ENCODE measurements around the gene AUTS2.

The AUTS2 gene

GRCh38 chr7:69942573-69942972 is 344.3 kb downstream of the AUTS2 start:
- H3K4me1 Mint-ChIP-seq = peaks cover 12% of the 10 kb centered on the region

GRCh38 chr7:69946901-69947300 is 348.6 kb downstream of the AUTS2 start:
- Mint-ChIP-seq H3K9me3 (no peaks in the 10 kb centered on the region), H3K4me1 (no peaks in the 10 kb centered on the region), H3K36me3 (ENCODE audit: insufficient read depth) (no peaks in the 10 kb centered on the region), H3K27me3 (no peaks in the 10 kb centered on the region), H3K4me3 (no peak overlapping the region), H3K27ac (ENCODE audit: low read depth) (no peak overlapping the region)
- ATAC-seq (replicated peaks; ENCODE audit: extremely low read depth, poor library complexity, severe bottlenecking) (no peak), DNase-seq (ENCODE audit: low spot score in 2 of 2) (no peak)

More at GRCh38 chr7:69942573-69942972, 344.3 kb downstream of the AUTS2 start:
- Mint-ChIP-seq H3K27me3 (no peaks in the 10 kb centered on the region), H3K9me3 (no peaks in the 10 kb centered on the region), H3K4me3 (no peak overlapping the region), H3K27ac (ENCODE audit: low read depth) (no peak overlapping the region), H3K36me3 (ENCODE audit: insufficient read depth) (no peaks in the 10 kb centered on the region)
- ATAC-seq (replicated peaks; ENCODE audit: extremely low read depth, poor library complexity, severe bottlenecking) (no peak), DNase-seq (ENCODE audit: low spot score in 2 of 2) (no peak)

DNA sequence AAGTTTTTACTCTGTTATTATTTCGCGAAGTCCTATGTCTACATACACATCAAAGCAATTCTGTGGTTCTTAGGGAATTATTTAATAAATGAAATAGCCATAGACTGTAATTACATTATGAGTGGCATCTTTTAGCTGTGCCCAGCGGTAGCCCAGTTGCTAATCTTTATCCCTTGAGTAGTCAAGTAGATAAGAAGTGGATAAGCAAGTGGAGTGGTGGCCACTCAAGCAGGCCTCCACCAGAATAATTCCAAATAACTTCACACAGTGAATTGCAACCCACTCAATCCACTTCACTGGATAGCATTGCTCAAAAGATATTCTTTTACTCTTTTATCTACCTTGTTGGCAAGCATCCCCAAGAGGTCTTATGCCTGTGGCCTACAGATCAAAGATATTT is 349.7 kb downstream of the AUTS2 start:
- H3K9me3 Mint-ChIP-seq = no peaks in the 10 kb centered on the region
- H3K27ac Mint-ChIP-seq (ENCODE audit: low read depth) = no peak overlapping the region
- no peak for ATAC-seq (replicated peaks; ENCODE audit: extremely low read depth, poor library complexity, severe bottlenecking)
- no peaks in the 10 kb centered on the region for H3K27me3 Mint-ChIP-seq
- H3K4me3 Mint-ChIP-seq = no peak overlapping the region
- no peaks in the 10 kb centered on the region for H3K36me3 Mint-ChIP-seq (ENCODE audit: insufficient read depth)
- no peaks in the 10 kb centered on the region for H3K4me1 Mint-ChIP-seq
- no peak for DNase-seq (ENCODE audit: low spot score in 2 of 2)

DNA sequence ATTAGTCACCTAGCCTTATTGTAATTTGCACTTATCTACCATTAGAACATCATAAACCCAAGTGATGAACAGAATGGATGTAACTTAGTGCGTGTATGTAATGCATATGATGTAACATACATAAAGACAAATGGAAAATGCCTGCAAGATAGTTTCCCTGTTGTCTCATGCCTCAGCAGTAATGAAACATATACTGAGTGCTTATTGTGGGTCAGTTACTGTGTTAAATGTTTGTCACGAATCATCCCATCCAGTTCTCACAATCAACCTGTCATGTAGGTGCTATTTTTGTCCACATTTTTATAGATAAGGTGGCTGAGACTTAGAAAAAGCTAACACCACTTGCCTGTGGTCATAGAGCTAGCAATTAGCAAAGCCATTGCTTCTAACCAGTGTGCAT is 350.8 kb downstream of the AUTS2 start:
- H3K4me1 Mint-ChIP-seq = no peaks in the 10 kb centered on the region
- no peak for DNase-seq (ENCODE audit: low spot score in 2 of 2)
- no peak for ATAC-seq (replicated peaks; ENCODE audit: extremely low read depth, poor library complexity, severe bottlenecking)
- no peaks in the 10 kb centered on the region for H3K9me3 Mint-ChIP-seq
- H3K4me3 Mint-ChIP-seq = no peak overlapping the region
- H3K27ac Mint-ChIP-seq (ENCODE audit: low read depth) = no peak overlapping the region
- H3K27me3 Mint-ChIP-seq = no peaks in the 10 kb centered on the region
- H3K36me3 Mint-ChIP-seq (ENCODE audit: insufficient read depth) = no peaks in the 10 kb centered on the region

GRCh38 chr7:69951458-69951857 is 353.2 kb downstream of the AUTS2 start:
- H3K9me3 Mint-ChIP-seq = no peaks in the 10 kb centered on the region
- H3K27me3 Mint-ChIP-seq = no peaks in the 10 kb centered on the region
- H3K4me1 Mint-ChIP-seq = no peaks in the 10 kb centered on the region
- H3K4me3 Mint-ChIP-seq = no peak overlapping the region
- H3K36me3 Mint-ChIP-seq (ENCODE audit: insufficient read depth) = no peaks in the 10 kb centered on the region
- DNase-seq (ENCODE audit: low spot score in 2 of 2) (no peak), ATAC-seq (replicated peaks; ENCODE audit: extremely low read depth, poor library complexity, severe bottlenecking) (no peak)
- H3K27ac Mint-ChIP-seq (ENCODE audit: low read depth) = no peak overlapping the region

DNA sequence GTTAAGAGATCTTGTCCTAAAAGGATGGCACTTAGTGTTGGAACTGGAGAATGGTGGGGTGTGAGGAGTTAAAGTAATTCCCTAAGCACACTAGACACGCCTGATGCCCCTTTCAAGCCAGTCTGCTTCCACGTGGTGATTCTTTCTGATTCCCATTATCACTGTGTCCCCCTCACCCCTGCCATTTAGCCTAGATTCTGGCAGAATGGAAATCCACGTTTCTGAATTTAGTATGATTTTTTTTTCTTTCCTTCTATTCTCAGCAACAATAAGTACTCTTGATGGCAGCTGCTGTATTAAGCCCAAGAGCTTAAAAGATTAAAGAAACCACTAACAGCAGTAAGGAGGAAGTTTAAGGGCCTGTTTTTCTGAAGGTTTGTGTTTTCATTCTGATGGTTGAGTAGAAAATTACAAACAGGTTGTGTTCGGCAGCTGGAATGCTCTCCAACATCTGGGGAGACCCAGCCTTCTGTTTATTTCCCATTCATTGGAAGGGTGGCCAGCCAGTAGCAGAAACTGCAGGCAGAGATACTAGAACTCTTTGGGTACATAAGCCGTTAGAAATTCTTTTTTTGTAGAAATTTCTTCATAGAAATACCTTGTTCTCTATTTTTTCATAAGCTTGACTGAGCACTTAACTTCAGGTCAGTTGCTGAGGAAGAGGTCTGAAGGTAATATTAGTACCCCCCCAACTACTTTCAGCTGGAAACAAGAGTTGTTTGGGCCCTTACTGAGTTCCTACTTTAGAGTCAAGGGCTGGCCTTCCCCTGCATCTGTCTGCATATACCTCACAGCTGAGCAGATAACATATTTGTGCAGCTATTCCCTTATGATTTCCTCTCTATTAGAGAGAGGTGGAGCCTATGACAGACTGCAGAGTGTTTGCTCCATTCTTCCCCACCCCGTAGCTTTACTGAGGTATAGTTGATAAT is 355.1 kb downstream of the AUTS2 start:
- Mint-ChIP-seq H3K27me3 (no peaks in the 10 kb centered on the region), H3K36me3 (ENCODE audit: insufficient read depth) (no peaks in the 10 kb centered on the region), H3K4me3 (no peak overlapping the region), H3K9me3 (no peaks in the 10 kb centered on the region), H3K27ac (ENCODE audit: low read depth) (no peak overlapping the region), H3K4me1 (no peaks in the 10 kb centered on the region)
- DNase-seq (ENCODE audit: low spot score in 2 of 2) = no peak
- ATAC-seq (replicated peaks; ENCODE audit: extremely low read depth, poor library complexity, severe bottlenecking) = no peak

- H3K36me3 Mint-ChIP-seq (ENCODE audit: insufficient read depth) = no peaks in the 10 kb centered on the region
- H3K9me3 Mint-ChIP-seq = no peaks in the 10 kb centered on the region
- H3K4me1 Mint-ChIP-seq = no peaks in the 10 kb centered on the region
- DNase-seq (ENCODE audit: low spot score in 2 of 2) (no peak), ATAC-seq (replicated peaks; ENCODE audit: extremely low read depth, poor library complexity, severe bottlenecking) (no peak)
- H3K27ac Mint-ChIP-seq (ENCODE audit: low read depth) = no peak overlapping the region
- H3K4me3 Mint-ChIP-seq = no peak overlapping the region
- H3K27me3 Mint-ChIP-seq = no peaks in the 10 kb centered on the region
Measured at GRCh38 chr7:69956541-69956940, 358.3 kb downstream of the AUTS2 start.

- peaks cover 5% of the 10 kb centered on the region for H3K4me1 Mint-ChIP-seq
- no peaks in the 10 kb centered on the region for H3K27me3 Mint-ChIP-seq
- DNase-seq (ENCODE audit: low spot score in 2 of 2) (no peak), ATAC-seq (replicated peaks; ENCODE audit: extremely low read depth, poor library complexity, severe bottlenecking) (no peak)
- no peaks in the 10 kb centered on the region for H3K9me3 Mint-ChIP-seq
- no peak overlapping the region for H3K4me3 Mint-ChIP-seq
- H3K27ac Mint-ChIP-seq (ENCODE audit: low read depth) = no peak overlapping the region
- H3K36me3 Mint-ChIP-seq (ENCODE audit: insufficient read depth) = no peaks in the 10 kb centered on the region
Measured at GRCh38 chr7:69957661-69958060, 359.4 kb downstream of the AUTS2 start.

GRCh38 chr7:69959789-69960499 is 361.7 kb downstream of the AUTS2 start:
- Mint-ChIP-seq H3K4me1 (peaks cover 8% of the 10 kb centered on the region), H3K27ac (ENCODE audit: low read depth) (no peak overlapping the region), H3K4me3 (no peak overlapping the region), H3K36me3 (ENCODE audit: insufficient read depth) (no peaks in the 10 kb centered on the region), H3K27me3 (peaks cover 6% of the 10 kb centered on the region), H3K9me3 (no peaks in the 10 kb centered on the region)
- ATAC-seq (replicated peaks; ENCODE audit: extremely low read depth, poor library complexity, severe bottlenecking) (no peak), DNase-seq (ENCODE audit: low spot score in 2 of 2) (no peak)

GRCh38 chr7:69961436-69961835 is 363.2 kb downstream of the AUTS2 start:
- ATAC-seq (replicated peaks; ENCODE audit: extremely low read depth, poor library complexity, severe bottlenecking) (no peak), DNase-seq (ENCODE audit: low spot score in 2 of 2) (no peak)
- Mint-ChIP-seq H3K36me3 (ENCODE audit: insufficient read depth) (no peaks in the 10 kb centered on the region), H3K27me3 (peaks cover 16% of the 10 kb centered on the region), H3K4me3 (no peak overlapping the region), H3K27ac (ENCODE audit: low read depth) (no peak overlapping the region), H3K9me3 (no peaks in the 10 kb centered on the region), H3K4me1 (peaks cover 8% of the 10 kb centered on the region)

GRCh38 chr7:69962186-69963065 is 364.2 kb downstream of the AUTS2 start:
- ATAC-seq (replicated peaks; ENCODE audit: extremely low read depth, poor library complexity, severe bottlenecking) (no peak), DNase-seq (ENCODE audit: low spot score in 2 of 2) (no peak)
- Mint-ChIP-seq H3K27me3 (peaks cover 25% of the 10 kb centered on the region), H3K27ac (ENCODE audit: low read depth) (no peak overlapping the region), H3K36me3 (ENCODE audit: insufficient read depth) (no peaks in the 10 kb centered on the region), H3K9me3 (no peaks in the 10 kb centered on the region), H3K4me3 (no peak overlapping the region), H3K4me1 (peaks cover 8% of the 10 kb centered on the region)

GRCh38 chr7:69963393-69963792 is 365.1 kb downstream of the AUTS2 start:
- no peak overlapping the region for H3K4me3 Mint-ChIP-seq
- peaks cover 35% of the 10 kb centered on the region for H3K27me3 Mint-ChIP-seq
- no peaks in the 10 kb centered on the region for H3K36me3 Mint-ChIP-seq (ENCODE audit: insufficient read depth)
- H3K4me1 Mint-ChIP-seq = peaks cover 8% of the 10 kb centered on the region
- H3K27ac Mint-ChIP-seq (ENCODE audit: low read depth) = no peak overlapping the region
- H3K9me3 Mint-ChIP-seq = no peaks in the 10 kb centered on the region
- DNase-seq (ENCODE audit: low spot score in 2 of 2) (no peak), ATAC-seq (replicated peaks; ENCODE audit: extremely low read depth, poor library complexity, severe bottlenecking) (no peak)
